K562 (cell line): ENCODE results near the gene IPO7.

Experiments used
- CEBPB ChIP-seq: fragments of 450-650 bp; IDR thresholded peaks from 2 replicates; pipeline ENCODE4 v1.6.1; 2016; ENCODE audit warnings: missing genetic modification characterization, missing compliant biosample characterization
- GATAD2B ChIP-seq: fragments of 450-650 bp; IDR thresholded peaks from 2 replicates; pipeline ENCODE4 v1.6.1; 2017; ENCODE audit warnings: mild to moderate bottlenecking, borderline replicate concordance
- GTF2F1 ChIP-seq: IDR thresholded peaks from 2 replicates; pipeline ENCODE4 v1.6.1; 2011; ENCODE audit warnings: low read depth, low read length, improper control_type of control experiment
- POLR2A ChIP-seq: fragments of 450-650 bp; conservative IDR thresholded peaks from 2 replicates; pipeline ENCODE4 v1.6.1; 2016
- SIN3B ChIP-seq: fragments of 450-650 bp; IDR thresholded peaks from 2 replicates; pipeline ENCODE4 v1.6.1; 2017; ENCODE audit warnings: low read depth, mild to moderate bottlenecking, moderate library complexity
- SIX5 ChIP-seq, 2 experiments: IDR thresholded peaks; 2 replicates each; pipeline ENCODE4 v1.6.1; 2011; ENCODE audit warnings: low read length in 2 of 2, borderline replicate concordance in 1 of 2, low read depth in 1 of 2, mild to moderate bottlenecking in 1 of 2, moderate library complexity in 1 of 2; ENCODE audit not compliant: insufficient read depth in 1 of 2
- SP1 ChIP-seq: sonication (generic); formaldehyde crosslinking; IDR thresholded peaks from 2 replicates; pipeline ENCODE4 v1.8.1; 2022; ENCODE audit warnings: mild to moderate bottlenecking, missing genetic modification reagents
- ZNF324 ChIP-seq: fragments of 250-450 bp; sonication (Bioruptor Pico); IDR thresholded peaks from 2 replicates; pipeline ENCODE4 v1.4.0; 2020; ENCODE audit warnings: mild to moderate bottlenecking
- TF ChIP-seq, protein P1 (sequence below), 3 experiments: IDR thresholded peaks in 2 of 3; conservative IDR thresholded peaks in 1 of 3; 2 replicates each; pipeline ENCODE4 v1.5.1; 2011 to 2012; ENCODE audit warnings: low read length in 3 of 3, mild to moderate bottlenecking in 3 of 3, control low read depth in 2 of 3, improper control_type of control experiment in 1 of 3, inconsistent platforms in 1 of 3, low read depth in 1 of 3, mixed read lengths in 1 of 3, moderate library complexity in 1 of 3; ENCODE audit not compliant: insufficient read depth in 2 of 3
- TF ChIP-seq, protein P2 (sequence below): sonication (generic); formaldehyde crosslinking; IDR thresholded peaks from 2 replicates; pipeline ENCODE4 v1.8.0; 2022; ENCODE audit warnings: mild to moderate bottlenecking, low read depth, missing genetic modification reagents

DNA sequence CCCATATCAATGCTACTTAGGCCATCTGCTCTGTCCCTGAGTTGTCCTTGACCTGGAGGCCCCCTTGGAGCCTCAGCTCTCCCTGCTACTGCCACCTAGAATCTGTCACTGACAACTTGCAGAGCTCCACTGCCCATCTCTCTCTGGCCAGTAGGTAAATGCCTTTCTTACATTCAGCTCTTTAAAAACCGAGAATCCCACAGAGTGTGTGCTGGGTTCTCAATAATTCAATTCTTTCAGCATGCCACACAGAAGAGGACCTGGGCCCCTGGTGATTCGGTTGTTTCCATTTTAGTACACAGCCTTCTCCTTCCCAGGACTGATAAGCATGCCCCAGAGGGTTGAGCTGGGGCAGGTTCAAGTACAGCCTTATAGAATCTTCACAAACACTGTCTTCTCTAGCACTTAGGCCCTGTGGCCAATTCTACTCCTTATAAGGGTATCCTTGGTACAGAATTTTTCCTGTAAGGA lies 22.0 kb upstream of the IPO7 start:
- TF ChIP-seq CEBPB (no peak), SP1 (CRISPR knock-in tag) (no peak), POLR2A (no peak), GTF2F1 (no peak), GATAD2B (no peak), ZNF324 (CRISPR knock-in tag) (no peak), SIN3B (no peak), SIX5 (IDR thresholded peaks at IDR 0.05; ENCODE audit: borderline replicate concordance in 1 of 2, insufficient read depth in 1 of 2, low read depth in 1 of 2, low read length in 2 of 2) (no peak)
- TF ChIP-seq, protein P1, sequence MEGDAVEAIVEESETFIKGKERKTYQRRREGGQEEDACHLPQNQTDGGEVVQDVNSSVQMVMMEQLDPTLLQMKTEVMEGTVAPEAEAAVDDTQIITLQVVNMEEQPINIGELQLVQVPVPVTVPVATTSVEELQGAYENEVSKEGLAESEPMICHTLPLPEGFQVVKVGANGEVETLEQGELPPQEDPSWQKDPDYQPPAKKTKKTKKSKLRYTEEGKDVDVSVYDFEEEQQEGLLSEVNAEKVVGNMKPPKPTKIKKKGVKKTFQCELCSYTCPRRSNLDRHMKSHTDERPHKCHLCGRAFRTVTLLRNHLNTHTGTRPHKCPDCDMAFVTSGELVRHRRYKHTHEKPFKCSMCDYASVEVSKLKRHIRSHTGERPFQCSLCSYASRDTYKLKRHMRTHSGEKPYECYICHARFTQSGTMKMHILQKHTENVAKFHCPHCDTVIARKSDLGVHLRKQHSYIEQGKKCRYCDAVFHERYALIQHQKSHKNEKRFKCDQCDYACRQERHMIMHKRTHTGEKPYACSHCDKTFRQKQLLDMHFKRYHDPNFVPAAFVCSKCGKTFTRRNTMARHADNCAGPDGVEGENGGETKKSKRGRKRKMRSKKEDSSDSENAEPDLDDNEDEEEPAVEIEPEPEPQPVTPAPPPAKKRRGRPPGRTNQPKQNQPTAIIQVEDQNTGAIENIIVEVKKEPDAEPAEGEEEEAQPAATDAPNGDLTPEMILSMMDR (IDR thresholded peaks at IDR 0.05 in 2 of 3, conservative IDR thresholded peaks at IDR 0.05 in 1 of 3; ENCODE audit: insufficient read depth in 2 of 3, low read depth in 1 of 3, low read length in 3 of 3), result peak in 1 of 3 experiments; percentile 8; a peak in 1 of 6 replicates
- TF ChIP-seq, protein P2, sequence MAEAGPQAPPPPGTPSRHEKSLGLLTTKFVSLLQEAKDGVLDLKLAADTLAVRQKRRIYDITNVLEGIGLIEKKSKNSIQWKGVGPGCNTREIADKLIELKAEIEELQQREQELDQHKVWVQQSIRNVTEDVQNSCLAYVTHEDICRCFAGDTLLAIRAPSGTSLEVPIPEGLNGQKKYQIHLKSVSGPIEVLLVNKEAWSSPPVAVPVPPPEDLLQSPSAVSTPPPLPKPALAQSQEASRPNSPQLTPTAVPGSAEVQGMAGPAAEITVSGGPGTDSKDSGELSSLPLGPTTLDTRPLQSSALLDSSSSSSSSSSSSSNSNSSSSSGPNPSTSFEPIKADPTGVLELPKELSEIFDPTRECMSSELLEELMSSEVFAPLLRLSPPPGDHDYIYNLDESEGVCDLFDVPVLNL, result no peak
